Measurements from ENCODE around the gene CCDC28A.

The CCDC28A gene

GRCh38 chr6:138757136-138757535 lies 16.4 kb upstream of the CCDC28A start:
- H3K4me1 ChIP-seq (ENCODE audit: control insufficient read depth in 1 of 2, insufficient read depth in 2 of 2, low read length in 2 of 2): no peaks in the 10 kb centered on the region
- no peak overlapping the region for H3K9ac ChIP-seq (ENCODE audit: low read depth in 1 of 2, low read length in 2 of 2)
- no peaks in the 10 kb centered on the region for H3K27me3 ChIP-seq (ENCODE audit: control insufficient read depth in 1 of 2, insufficient read depth in 2 of 2, low read length in 2 of 2)
- no peaks in the 10 kb centered on the region for H3K36me3 ChIP-seq (ENCODE audit: control insufficient read depth in 1 of 2, insufficient read depth in 2 of 2, low read length in 2 of 2)
- no peak overlapping the region for H3K27ac ChIP-seq (ENCODE audit: low read depth, low read length)
- no peak overlapping the region for H3K4me3 ChIP-seq (ENCODE audit: low read depth in 1 of 2, low read length in 2 of 2)
- H3K9me3 ChIP-seq (ENCODE audit: control insufficient read depth in 1 of 2, low read length in 2 of 2): no peaks in the 10 kb centered on the region

GRCh38 chr6:138765896-138766655 lies 7.5 kb upstream of the CCDC28A start:
- Histone ChIP-seq H3K9me3 (ENCODE audit: control insufficient read depth in 1 of 2, low read length in 2 of 2) (no peaks in the 10 kb centered on the region), H3K36me3 (ENCODE audit: control insufficient read depth in 1 of 2, insufficient read depth in 2 of 2, low read length in 2 of 2) (no peaks in the 10 kb centered on the region), H3K4me1 (ENCODE audit: control insufficient read depth in 1 of 2, insufficient read depth in 2 of 2, low read length in 2 of 2) (peaks cover 0 to 4% of the 10 kb centered on the region in 2 donors), H3K9ac (ENCODE audit: low read depth in 1 of 2, low read length in 2 of 2) (no peak overlapping the region), H3K27ac (ENCODE audit: low read depth, low read length) (no peak overlapping the region), H3K4me3 (ENCODE audit: low read depth in 1 of 2, low read length in 2 of 2) (no peak overlapping the region), H3K27me3 (ENCODE audit: control insufficient read depth in 1 of 2, insufficient read depth in 2 of 2, low read length in 2 of 2) (no peaks in the 10 kb centered on the region)

DNA sequence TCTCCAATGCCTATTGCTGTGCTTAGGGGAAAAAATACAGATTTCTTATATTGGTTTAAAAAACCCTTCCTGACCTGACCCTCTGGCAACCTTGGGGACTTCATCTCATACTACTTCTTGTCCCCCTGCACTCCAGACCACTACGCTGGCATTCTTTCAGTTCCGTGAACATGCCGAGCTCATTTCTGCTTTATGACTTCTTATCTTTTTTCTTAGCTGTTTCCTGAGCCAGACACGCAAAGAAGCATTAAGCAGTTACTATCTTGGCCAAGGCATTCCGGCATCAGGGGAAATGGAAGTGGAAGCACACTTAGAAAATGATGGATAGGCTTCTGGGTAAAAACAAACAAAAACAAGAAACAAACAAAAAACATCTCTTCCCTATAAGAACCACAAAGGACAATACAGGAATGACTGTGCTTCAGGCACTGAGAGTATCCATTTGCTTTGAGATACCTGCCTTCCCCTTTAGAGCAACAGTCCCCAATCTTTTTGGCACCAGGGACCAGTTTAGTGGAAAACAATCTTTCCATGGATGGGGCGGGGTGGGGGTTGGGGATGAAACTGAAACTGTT lies 4.4 kb upstream of the CCDC28A start:
- H3K27me3 ChIP-seq (ENCODE audit: control insufficient read depth in 1 of 2, insufficient read depth in 2 of 2, low read length in 2 of 2): no peaks in the 10 kb centered on the region
- no peak overlapping the region for H3K9ac ChIP-seq (ENCODE audit: low read depth in 1 of 2, low read length in 2 of 2)
- no peak overlapping the region for H3K4me3 ChIP-seq (ENCODE audit: low read depth in 1 of 2, low read length in 2 of 2)
- H3K4me1 ChIP-seq (ENCODE audit: control insufficient read depth in 1 of 2, insufficient read depth in 2 of 2, low read length in 2 of 2): peaks cover 9 to 10% of the 10 kb centered on the region in 2 donors
- H3K36me3 ChIP-seq (ENCODE audit: control insufficient read depth in 1 of 2, insufficient read depth in 2 of 2, low read length in 2 of 2): no peaks in the 10 kb centered on the region
- no peak overlapping the region for H3K27ac ChIP-seq (ENCODE audit: low read depth, low read length)
- H3K9me3 ChIP-seq (ENCODE audit: control insufficient read depth in 1 of 2, low read length in 2 of 2): no peaks in the 10 kb centered on the region

DNA sequence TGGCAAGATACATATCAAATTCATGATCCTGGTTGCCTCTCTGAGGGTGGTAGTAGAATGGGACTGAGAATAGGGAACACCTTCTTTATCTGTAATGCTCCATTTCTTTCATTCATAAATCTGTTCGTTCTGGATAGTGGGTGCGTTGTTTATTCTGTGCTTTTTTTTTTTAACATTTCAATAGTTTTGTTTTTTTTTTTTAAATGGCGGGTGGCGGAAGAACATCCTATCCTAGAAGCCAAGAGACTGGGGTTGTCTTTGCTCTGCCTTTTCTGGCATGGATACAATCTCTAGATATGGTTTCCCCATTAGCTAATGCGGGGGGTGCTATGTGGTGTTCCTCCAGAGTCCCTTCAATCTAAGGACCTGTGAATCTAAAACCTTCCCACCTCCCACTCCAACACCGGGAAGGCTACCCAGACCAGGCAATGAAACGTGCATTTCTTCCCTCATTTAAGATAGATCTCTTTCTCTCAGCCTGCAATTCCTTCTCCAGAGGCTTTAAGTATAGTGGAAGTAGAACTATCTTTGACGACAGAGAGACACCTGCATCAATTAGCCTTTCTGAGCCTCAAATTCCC lies 883 bp upstream of the CCDC28A start:
- Histone ChIP-seq H3K27me3 (ENCODE audit: control insufficient read depth in 1 of 2, insufficient read depth in 2 of 2, low read length in 2 of 2) (no peaks in the 10 kb centered on the region), H3K9ac (ENCODE audit: low read depth in 1 of 2, low read length in 2 of 2) (peak overlapping the region; percentile 71 to 87), H3K36me3 (ENCODE audit: control insufficient read depth in 1 of 2, insufficient read depth in 2 of 2, low read length in 2 of 2) (peaks cover 0 to 5% of the 10 kb centered on the region in 2 donors), H3K4me3 (ENCODE audit: low read depth in 1 of 2, low read length in 2 of 2) (peak overlapping the region; percentile 98 to 100), H3K27ac (ENCODE audit: low read depth, low read length) (no peak overlapping the region), H3K4me1 (ENCODE audit: control insufficient read depth in 1 of 2, insufficient read depth in 2 of 2, low read length in 2 of 2) (peaks cover 14 to 15% of the 10 kb centered on the region in 2 donors), H3K9me3 (ENCODE audit: control insufficient read depth in 1 of 2, low read length in 2 of 2) (no peaks in the 10 kb centered on the region)

DNA sequence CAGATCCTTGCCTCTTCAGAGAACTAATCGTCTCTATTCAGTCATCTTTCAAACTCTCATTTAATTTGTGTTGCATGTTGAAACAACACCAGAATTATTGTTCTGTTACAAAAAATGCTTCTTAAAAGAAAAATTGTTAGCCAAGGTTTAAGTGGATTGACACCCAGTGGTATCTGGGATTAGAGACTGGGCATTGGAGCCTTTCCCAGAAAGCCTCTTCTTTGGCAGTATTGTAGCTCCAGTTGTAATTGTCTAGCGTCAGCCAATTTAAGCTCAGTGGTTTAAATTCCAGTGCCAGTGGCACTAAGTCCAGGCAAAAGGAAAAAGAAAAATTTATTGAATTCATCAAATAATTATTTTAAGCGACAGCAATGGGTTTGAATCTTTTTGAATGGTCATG lies 801 bp downstream of the CCDC28A start:
- peaks cover 11 to 15% of the 10 kb centered on the region in 2 donors for H3K4me1 ChIP-seq (ENCODE audit: control insufficient read depth in 1 of 2, insufficient read depth in 2 of 2, low read length in 2 of 2)
- H3K9me3 ChIP-seq (ENCODE audit: control insufficient read depth in 1 of 2, low read length in 2 of 2): no peaks in the 10 kb centered on the region
- H3K27me3 ChIP-seq (ENCODE audit: control insufficient read depth in 1 of 2, insufficient read depth in 2 of 2, low read length in 2 of 2): no peaks in the 10 kb centered on the region
- peak overlapping the region; percentile 71 to 87 for H3K9ac ChIP-seq (ENCODE audit: low read depth in 1 of 2, low read length in 2 of 2)
- H3K27ac ChIP-seq (ENCODE audit: low read depth, low read length): no peak overlapping the region
- peaks cover 0 to 5% of the 10 kb centered on the region in 2 donors for H3K36me3 ChIP-seq (ENCODE audit: control insufficient read depth in 1 of 2, insufficient read depth in 2 of 2, low read length in 2 of 2)
- peak overlapping the region; percentile 98 to 100 for H3K4me3 ChIP-seq (ENCODE audit: low read depth in 1 of 2, low read length in 2 of 2)

- no peak overlapping the region for H3K4me3 ChIP-seq (ENCODE audit: low read depth in 1 of 2, low read length in 2 of 2)
- H3K36me3 ChIP-seq (ENCODE audit: control insufficient read depth in 1 of 2, insufficient read depth in 2 of 2, low read length in 2 of 2): peaks cover 0 to 17% of the 10 kb centered on the region in 2 donors
- H3K27me3 ChIP-seq (ENCODE audit: control insufficient read depth in 1 of 2, insufficient read depth in 2 of 2, low read length in 2 of 2): no peaks in the 10 kb centered on the region
- no peak overlapping the region for H3K27ac ChIP-seq (ENCODE audit: low read depth, low read length)
- H3K9ac ChIP-seq (ENCODE audit: low read depth in 1 of 2, low read length in 2 of 2): no peak overlapping the region
- no peaks in the 10 kb centered on the region for H3K9me3 ChIP-seq (ENCODE audit: control insufficient read depth in 1 of 2, low read length in 2 of 2)
- peaks cover 10 to 15% of the 10 kb centered on the region in 2 donors for H3K4me1 ChIP-seq (ENCODE audit: control insufficient read depth in 1 of 2, insufficient read depth in 2 of 2, low read length in 2 of 2)
These were observed 3.1 kb downstream of the CCDC28A start for GRCh38 chr6:138776659-138777058.

DNA sequence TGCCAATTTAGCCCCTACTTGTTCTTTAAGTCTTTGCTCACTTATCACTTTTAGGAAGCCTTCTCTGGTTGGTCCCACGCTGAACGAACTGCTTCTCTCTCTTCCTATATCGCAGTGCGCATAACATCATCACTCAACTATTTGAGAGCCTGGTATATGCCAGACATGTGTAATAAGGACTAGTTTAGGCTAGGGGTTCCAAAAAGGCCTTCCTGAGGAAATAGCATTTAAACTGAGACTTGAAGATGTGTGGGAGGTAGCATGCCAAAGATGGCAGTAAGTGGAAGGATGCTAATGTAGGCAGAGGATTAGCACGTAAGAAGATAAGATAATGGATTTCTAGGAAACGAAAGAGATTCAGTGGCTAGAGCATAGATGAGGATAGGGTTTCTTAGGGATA lies 4.8 kb downstream of the CCDC28A start:
- no peaks in the 10 kb centered on the region for H3K9me3 ChIP-seq (ENCODE audit: control insufficient read depth in 1 of 2, low read length in 2 of 2)
- H3K4me1 ChIP-seq (ENCODE audit: control insufficient read depth in 1 of 2, insufficient read depth in 2 of 2, low read length in 2 of 2): peaks cover 6 to 10% of the 10 kb centered on the region in 2 donors
- no peak overlapping the region for H3K27ac ChIP-seq (ENCODE audit: low read depth, low read length)
- H3K9ac ChIP-seq (ENCODE audit: low read depth in 1 of 2, low read length in 2 of 2): no peak overlapping the region
- H3K4me3 ChIP-seq (ENCODE audit: low read depth in 1 of 2, low read length in 2 of 2): no peak overlapping the region
- peaks cover 0 to 20% of the 10 kb centered on the region in 2 donors for H3K36me3 ChIP-seq (ENCODE audit: control insufficient read depth in 1 of 2, insufficient read depth in 2 of 2, low read length in 2 of 2)
- no peaks in the 10 kb centered on the region for H3K27me3 ChIP-seq (ENCODE audit: control insufficient read depth in 1 of 2, insufficient read depth in 2 of 2, low read length in 2 of 2)

DNA sequence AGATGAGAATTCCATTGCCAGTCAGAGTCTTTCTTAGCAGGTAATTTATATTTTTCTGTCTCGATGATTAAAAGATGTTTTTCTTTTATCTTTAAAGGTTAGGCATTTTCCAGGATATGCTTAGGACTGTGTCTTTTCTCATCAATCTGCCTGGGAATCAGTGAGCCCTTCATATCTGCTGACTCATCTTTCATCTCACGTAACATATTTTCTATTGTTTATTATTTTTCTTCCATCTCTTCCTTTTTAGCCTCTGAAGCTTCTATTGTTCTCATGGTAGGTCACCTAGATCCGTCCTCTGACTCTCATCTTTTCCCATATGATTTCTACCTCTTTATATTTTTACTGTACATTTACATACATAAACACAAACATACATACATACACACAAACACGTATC lies 8.7 kb downstream of the CCDC28A start:
- Histone ChIP-seq H3K9ac (ENCODE audit: low read depth in 1 of 2, low read length in 2 of 2) (no peak overlapping the region), H3K4me3 (ENCODE audit: low read depth in 1 of 2, low read length in 2 of 2) (no peak overlapping the region), H3K36me3 (ENCODE audit: control insufficient read depth in 1 of 2, insufficient read depth in 2 of 2, low read length in 2 of 2) (peaks cover 0 to 23% of the 10 kb centered on the region in 2 donors)

DNA sequence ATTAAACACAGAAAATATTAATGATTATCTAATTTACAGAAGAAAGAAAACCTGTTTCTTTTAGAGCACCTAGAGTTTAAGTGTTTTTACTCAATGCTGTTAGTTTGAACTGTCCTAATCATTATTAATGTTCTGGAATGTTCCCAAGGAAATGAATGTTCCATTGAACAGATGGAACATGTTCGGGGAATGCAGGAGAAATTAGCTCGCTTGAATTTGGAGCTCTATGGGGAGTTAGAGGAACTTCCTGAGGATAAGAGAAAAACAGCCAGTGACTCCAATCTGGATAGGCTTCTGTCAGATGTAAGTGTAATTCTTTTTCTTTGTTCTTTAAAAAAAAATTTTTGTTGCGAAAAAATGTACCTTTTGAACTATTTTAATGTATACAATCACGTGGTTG lies 11.5 kb downstream of the CCDC28A start:
- H3K9ac ChIP-seq (ENCODE audit: low read depth in 1 of 2, low read length in 2 of 2): no peak overlapping the region
- no peak overlapping the region for H3K27ac ChIP-seq (ENCODE audit: low read depth, low read length)
- no peaks in the 10 kb centered on the region for H3K4me1 ChIP-seq (ENCODE audit: control insufficient read depth in 1 of 2, insufficient read depth in 2 of 2, low read length in 2 of 2)
- peaks cover 0 to 23% of the 10 kb centered on the region in 2 donors for H3K36me3 ChIP-seq (ENCODE audit: control insufficient read depth in 1 of 2, insufficient read depth in 2 of 2, low read length in 2 of 2)
- no peak overlapping the region for H3K4me3 ChIP-seq (ENCODE audit: low read depth in 1 of 2, low read length in 2 of 2)
- no peaks in the 10 kb centered on the region for H3K9me3 ChIP-seq (ENCODE audit: control insufficient read depth in 1 of 2, low read length in 2 of 2)
- no peaks in the 10 kb centered on the region for H3K27me3 ChIP-seq (ENCODE audit: control insufficient read depth in 1 of 2, insufficient read depth in 2 of 2, low read length in 2 of 2)

More for the DNA sequence above, 8.7 kb downstream of the CCDC28A start:
- Histone ChIP-seq H3K27ac (ENCODE audit: low read depth, low read length) (no peak overlapping the region), H3K4me1 (ENCODE audit: control insufficient read depth in 1 of 2, insufficient read depth in 2 of 2, low read length in 2 of 2) (no peaks in the 10 kb centered on the region), H3K9me3 (ENCODE audit: control insufficient read depth in 1 of 2, low read length in 2 of 2) (no peaks in the 10 kb centered on the region), H3K27me3 (ENCODE audit: control insufficient read depth in 1 of 2, insufficient read depth in 2 of 2, low read length in 2 of 2) (no peaks in the 10 kb centered on the region)

DNA sequence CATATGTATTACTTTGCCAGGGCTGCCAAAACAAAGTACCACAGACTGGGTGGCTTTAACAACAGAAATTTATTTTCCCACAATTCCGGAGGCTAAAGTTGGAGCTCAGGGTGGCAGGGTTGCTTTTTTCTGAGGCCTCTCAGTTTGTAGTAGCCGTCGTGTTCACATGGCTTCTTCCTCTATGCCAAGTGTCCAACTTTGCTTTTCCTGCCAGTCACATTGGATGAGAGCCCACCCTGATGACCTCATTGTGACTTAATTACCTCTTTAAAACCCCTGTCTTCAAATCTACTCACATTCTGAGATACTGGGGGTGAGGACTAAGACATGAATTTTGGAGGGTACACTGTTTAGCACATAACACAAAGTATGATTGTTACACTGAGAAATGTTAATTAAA lies 12.4 kb downstream of the CCDC28A start:
- no peaks in the 10 kb centered on the region for H3K4me1 ChIP-seq (ENCODE audit: control insufficient read depth in 1 of 2, insufficient read depth in 2 of 2, low read length in 2 of 2)
- no peak overlapping the region for H3K9ac ChIP-seq (ENCODE audit: low read depth in 1 of 2, low read length in 2 of 2)
- peaks cover 0 to 23% of the 10 kb centered on the region in 2 donors for H3K36me3 ChIP-seq (ENCODE audit: control insufficient read depth in 1 of 2, insufficient read depth in 2 of 2, low read length in 2 of 2)
- no peaks in the 10 kb centered on the region for H3K27me3 ChIP-seq (ENCODE audit: control insufficient read depth in 1 of 2, insufficient read depth in 2 of 2, low read length in 2 of 2)
- H3K27ac ChIP-seq (ENCODE audit: low read depth, low read length): no peak overlapping the region
- no peak overlapping the region for H3K4me3 ChIP-seq (ENCODE audit: low read depth in 1 of 2, low read length in 2 of 2)
- no peaks in the 10 kb centered on the region for H3K9me3 ChIP-seq (ENCODE audit: control insufficient read depth in 1 of 2, low read length in 2 of 2)
